HG03520 (cell line): ENCODE measurements around the gene GNG12.

Experiments
- ATAC-seq: cut with Tn5 transposase; IDR thresholded peaks from one replicate; pipeline ENCODE4 v1.9.1; 2021; ENCODE audit warnings: mild to moderate bottlenecking, moderate library complexity; ENCODE audit not compliant: unreplicated experiment

The GNG12 gene

GRCh38 chr1:67755619-67756018 lies 77.6 kb downstream of the GNG12 start:
- no peak for ATAC-seq

GRCh38 chr1:67755160-67755559 lies 78.1 kb downstream of the GNG12 start:
- ATAC-seq = no peak

DNA sequence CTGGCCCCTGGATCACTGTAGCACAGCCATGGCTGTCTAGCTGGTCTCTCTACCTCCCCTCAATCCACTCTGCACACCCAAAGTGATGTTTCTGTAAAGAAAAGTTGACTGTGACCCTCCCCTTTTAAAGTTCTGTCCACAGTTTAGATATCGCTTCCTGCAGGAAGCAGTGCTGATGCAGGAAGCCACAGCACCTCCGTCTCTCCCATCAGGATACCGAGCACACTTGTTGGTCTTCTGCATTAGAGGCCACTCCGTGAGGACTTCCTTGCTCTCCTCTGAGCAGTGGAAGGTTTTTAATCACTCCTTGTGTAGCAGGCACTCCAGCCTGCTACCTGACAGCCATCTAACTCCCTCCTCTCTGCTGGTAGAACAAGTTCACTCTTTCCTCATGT lies 78.7 kb downstream of the GNG12 start:
- ATAC-seq = no peak

DNA sequence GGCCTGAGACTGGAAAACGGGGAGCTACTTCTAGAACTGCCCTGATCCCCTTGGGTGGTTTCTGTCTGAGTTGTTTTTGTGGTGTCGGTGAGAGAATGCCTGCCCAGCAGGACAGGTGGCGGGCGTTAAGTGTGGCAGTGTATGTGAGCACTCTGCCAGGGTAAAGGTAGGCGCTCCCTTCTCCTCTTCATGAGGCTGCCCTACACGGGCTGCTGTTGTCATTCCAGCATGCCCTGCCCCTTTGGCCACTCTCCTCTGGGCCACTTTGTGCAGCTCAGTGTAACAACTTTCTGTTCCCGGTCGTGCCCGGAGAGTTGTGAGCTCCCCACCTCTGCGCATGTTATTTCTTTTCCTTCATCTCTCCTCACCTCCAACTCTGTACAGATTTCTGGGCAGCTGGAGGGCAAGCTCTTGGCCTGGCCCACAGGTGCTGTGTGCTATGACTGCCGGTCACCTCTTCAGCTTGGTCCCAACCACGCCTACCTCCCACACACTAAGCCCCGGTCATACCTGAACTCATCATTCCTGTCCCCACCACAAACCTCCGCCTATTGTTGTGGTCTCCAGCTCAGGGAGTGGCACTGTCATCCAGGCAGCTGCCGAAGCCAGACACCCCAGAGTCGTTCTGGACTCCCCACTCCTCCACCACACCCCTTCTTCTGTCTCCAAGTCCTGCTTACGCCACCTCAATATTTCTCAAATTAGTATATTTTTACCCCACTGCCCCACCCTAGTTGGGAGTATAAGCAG lies 79.3 kb downstream of the GNG12 start:
- no peak for ATAC-seq

DNA sequence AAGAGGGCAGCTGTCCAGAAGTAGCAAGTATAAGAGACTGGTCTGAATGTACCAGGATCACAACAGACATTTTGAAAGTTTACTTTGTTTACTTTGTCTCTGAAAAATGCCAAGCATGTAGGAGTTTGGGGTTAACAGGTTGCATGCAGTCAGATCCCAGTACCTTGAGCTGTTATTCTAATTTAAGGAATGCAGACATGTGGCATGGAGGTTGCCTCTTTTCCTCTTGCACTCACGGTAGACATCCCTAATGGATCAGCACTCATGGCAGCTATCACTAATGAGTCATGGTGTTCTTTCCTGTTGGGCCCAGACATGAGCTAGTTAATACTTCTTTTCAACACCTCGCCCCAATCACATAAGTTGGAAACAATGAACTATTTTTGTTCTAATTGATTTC lies 81.0 kb downstream of the GNG12 start:
- ATAC-seq = no peak

- no peak for ATAC-seq
These were observed 82.6 kb downstream of the GNG12 start for GRCh38 chr1:67750691-67751054.

DNA sequence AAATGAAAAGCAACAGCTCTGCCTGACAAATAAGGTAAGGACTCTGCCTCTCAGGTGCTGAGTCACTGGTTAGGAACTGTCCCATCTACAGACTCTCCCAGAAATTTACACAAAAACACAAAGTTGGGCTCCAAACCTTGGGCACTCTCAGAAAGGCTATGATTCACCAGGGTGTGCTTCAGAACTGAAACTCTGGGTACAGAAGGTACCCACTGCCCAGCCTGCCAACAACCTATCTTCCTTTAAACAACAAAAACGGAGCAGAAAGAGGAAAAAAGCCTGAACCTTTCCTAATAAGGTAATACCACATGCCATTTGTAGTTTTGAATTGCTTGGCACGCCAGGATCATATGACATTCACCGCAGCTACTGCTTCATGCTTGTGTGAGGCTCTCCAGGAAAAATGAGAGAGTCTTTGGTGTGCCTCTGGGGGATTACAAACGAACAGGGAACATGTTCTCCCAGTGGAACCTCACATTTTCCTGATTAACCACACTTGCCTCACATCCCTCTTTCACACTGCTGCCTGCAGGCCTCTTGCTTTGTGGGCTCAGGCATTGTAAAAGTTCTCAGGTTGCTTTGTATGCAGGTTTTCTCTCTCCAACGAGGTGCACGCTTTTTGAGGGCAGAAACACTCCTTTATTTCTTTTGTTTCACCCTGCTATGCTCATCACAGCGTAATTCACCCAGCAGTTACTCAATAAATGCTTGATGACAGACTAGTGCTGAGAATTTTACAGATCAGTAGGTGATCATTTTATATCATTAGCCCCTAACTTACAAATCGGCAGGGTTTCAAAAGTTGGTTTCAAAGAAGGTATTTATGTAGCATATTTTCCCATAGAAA lies 83.2 kb downstream of the GNG12 start:
- no peak for ATAC-seq

DNA sequence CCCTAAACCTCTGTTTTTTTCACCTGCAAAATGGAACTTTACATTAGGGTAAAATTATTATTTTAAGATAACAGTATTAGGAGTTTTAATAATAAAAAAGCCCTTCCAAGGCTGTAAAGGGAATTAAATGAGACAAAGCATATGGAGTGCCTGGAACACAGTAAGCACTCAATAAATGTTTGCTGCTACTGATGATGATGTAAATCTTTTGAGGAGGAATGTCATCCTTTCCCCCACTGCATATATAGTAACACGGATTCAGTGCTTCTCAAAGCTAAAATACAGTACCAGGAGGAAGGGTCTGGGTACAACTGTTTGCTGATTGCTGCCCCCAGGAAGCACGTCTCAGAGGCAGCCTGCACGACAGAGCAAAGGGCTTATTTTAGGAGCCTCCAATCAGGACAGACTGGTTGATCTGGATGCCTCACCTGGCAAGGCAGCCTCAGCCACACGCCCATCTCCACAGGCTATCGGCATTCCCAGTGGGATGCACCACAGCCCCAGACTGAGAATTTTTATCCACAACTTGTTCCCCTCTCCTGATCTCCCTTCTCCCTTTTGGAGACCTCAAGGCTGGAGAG lies 83.9 kb downstream of the GNG12 start:
- ATAC-seq = no peak

DNA sequence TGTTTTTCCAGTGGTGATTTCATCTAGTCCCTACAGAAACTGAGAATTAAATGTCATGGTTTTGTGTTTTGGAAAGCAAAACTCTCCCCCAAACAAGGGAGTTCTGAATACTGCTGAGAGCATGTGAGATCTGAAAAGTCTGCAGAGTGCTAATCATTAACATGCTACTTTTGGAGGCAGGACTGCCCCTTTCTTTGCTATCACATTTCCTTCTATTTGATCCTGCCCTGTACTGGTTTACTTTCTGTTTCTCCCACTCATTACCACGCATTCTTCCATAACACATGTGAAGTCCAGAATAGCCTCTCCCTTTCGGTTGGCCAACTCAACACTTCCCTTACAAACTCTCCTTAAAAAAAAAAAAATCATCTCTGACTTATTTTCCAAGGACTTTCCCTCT lies 84.6 kb downstream of the GNG12 start:
- peak; percentile 77 for ATAC-seq

DNA sequence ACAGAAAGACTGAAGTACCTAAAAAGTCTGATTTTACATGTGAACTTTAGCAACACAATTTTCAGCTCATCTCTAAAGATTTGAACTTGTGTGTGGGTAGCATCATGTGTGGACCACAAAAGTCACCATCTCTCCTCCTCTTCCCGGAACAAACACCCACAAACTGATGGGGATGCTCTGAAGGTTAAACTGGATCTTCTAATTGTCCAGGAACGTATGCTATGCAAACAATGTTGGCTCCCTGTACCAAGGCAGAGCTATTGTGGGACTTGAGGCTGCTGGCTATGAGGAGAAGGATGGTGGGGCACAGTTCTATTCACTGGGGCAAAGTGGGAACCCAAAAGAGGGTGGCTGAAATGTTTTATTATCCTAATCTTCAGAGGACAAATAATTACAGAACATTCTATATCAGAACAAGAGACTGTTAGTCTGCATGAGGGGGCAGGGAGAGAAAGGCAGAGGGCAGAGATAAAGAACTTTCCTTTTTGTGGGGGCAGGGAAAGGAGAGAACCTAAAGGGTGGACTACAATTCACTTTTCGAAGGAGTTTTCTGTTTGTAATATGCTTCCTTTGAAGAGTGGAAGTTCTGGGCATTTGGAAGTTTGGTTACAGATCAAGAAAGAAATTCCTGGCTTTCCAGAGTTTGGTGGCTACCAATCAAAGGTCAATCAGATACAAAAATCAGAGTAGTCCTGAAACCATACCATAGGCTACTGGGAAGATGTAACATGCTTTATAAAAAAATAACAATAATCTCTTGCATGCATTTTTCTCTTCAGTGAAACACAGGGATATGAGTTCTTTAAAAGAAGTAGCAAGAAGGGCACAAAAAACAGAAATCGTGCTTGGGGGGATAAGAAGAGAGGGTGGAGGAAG lies 85.4 kb downstream of the GNG12 start:
- ATAC-seq = no peak

- no peak for ATAC-seq
These were observed 87.2 kb downstream of the GNG12 start for GRCh38 chr1:67745875-67746698.

DNA sequence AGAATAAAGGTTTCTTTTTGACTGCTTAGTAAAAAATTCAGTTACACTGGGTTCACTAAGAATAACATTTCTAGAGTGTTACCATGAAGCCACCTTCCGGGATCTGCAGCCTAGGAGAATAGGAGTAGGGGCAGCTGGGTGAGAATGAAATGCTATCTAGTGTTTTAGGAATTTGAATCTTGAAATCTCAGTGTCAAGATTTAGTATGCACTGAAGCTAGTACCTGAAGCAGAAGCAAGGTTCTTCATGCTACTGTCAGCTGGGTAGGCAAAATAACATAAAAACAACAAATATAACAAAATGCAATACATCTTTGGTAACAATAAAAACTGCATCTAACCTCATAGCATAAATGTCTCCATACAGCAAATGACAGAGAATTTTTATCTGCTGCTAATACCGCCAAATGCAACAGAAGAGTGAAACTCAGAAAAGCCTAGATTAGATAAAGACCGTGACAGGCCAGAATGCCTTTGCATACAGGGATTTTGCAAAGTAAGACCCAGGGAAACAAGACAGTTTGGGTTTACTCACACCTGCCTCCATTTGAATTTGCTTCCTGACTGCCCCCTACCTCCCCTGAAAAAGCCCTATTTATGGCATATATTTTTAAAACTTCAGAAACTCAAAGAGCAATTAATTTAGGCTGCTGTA lies 90.1 kb downstream of the GNG12 start:
- no peak for ATAC-seq

GRCh38 chr1:67741736-67742135 lies 91.5 kb downstream of the GNG12 start:
- ATAC-seq = no peak

DNA sequence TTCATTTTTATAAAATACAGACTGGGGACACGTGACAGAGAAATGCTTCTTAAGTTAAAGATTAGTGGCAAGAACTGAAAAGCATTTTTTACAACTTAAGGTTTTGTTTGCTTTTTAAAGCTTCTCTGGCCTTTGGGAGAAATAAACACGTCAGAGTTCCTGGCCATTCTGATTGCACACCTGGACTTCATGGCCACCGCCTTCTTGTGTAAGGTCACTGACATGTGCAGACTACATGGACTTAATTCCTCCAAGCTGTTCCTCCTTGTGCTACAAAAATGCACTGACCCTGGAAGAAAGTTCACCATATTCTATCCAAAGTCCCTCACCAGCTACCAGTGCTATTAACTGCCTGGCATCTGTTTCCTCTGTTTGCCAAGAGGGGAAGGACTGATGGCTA lies 92.1 kb downstream of the GNG12 start:
- no peak for ATAC-seq

DNA sequence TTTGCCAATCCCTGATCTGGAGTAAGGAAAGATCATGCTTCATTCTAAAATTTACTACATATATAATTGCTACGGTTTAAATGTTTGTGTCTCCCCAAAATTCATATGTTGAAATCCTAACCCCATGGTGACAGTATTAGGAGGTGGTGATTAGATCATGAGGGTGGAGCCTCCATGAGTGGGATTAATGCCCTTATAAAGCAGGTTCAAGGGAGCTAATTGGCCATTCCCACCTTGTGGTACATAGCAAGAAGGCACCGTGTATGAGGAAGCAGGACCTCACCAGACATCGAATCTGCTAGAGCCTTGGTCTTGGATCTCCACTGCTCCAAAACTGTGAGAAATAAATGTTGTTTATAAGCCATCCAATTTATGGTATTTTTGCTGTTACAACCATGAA lies 92.7 kb downstream of the GNG12 start:
- no peak for ATAC-seq

DNA sequence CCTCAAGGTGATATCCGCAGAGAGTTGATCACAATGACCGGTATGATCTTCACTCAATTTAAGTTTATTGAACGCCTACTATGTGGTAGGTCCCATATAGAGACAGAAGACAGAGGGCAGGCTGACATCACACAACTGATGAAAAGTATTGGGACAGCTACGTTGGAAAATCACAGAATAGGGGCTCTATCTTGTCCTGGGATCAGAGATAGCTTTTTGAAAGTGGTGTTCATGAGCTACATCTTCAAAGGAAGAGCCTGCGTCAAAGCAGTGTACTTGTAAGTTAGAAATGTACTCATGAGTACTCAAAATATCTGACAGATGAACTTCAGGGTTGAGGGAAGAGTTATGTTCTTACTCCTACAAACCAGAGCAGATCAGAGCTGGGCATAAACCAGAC lies 93.9 kb downstream of the GNG12 start:
- ATAC-seq = no peak

DNA sequence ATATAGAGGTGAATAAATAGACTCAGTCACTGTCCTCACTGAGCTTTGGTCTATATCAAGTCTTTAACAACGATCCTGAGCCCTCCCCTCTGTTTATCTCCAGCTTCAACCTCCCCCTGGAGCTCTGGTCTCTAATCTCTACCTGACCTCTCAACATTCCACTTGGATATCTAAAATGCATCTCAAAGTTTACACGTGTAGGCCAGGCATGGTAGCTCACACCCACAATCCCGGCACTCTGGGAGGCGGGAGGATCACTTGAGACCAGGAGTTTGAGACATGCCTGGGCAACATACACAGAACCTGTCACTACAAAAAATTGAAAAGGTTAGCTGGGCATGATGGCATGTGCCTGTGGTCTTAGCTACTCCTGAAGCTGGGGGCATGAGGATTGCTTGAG lies 94.9 kb downstream of the GNG12 start:
- ATAC-seq = no peak

GRCh38 chr1:67737875-67738274 lies 95.4 kb downstream of the GNG12 start:
- no peak for ATAC-seq

GRCh38 chr1:67736750-67737149 lies 96.5 kb downstream of the GNG12 start:
- ATAC-seq = no peak
